ENCODE results near the gene PPP2R2D. TPM values are rescaled to one million over a fixed set of nuclear protein-coding genes. Genes with fewer than 3 reads are reported as not detected.

Gene PPP2R2D
- total RNA-seq, 6 experiments from 2014 or later = 10.9 to 16.6 (median 14.3) TPM

DNA sequence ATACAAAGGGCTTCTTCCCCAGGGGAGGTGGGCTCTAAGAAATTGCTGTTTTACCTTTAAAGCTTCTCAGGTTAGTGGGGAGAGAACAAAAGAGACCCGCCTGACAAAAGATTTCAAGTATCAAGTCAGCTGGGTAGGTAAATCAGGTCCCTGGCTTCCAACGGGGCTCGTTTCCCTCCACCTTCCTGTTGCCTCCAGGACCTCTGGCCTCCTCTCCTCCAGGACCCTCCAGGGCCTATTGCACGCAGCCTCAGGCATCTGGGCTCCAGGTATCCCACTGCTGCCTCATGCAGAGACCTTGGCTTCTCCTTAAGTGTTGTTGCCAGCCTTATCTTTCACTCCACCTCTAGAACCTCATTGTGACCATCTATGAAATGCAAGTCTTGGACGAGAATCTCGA, 78.0 kb downstream of the PPP2R2D start:
- no peaks in the 10 kb centered on the region for H3K9me3 ChIP-seq
- peaks cover 0 to 26% (median 9%) of the 10 kb centered on the region in 4 donors for H3K4me1 ChIP-seq
- intact Hi-C loops (cut with DNase I) = no loop called here
- peak overlapping the region in 1 of 3 donors; percentile 90 for H3K27ac ChIP-seq
- ATAC-seq (no peak), DNase-seq (no peak)
- no peak overlapping the region for H3K4me3 ChIP-seq
- no peaks in the 10 kb centered on the region for H3K36me3 ChIP-seq
- no peaks in the 10 kb centered on the region for H3K27me3 ChIP-seq
- WGBS (ENCODE audit: insufficient coverage, low coverage, low lambda C conversion rate, missing lambda C conversion rate) = 63% methylated on average over 5 of the region's 6 CpGs
- TF ChIP-seq POLR2A (IDR thresholded peaks at IDR 0.05) = no peak
- TF ChIP-seq, protein P1, sequence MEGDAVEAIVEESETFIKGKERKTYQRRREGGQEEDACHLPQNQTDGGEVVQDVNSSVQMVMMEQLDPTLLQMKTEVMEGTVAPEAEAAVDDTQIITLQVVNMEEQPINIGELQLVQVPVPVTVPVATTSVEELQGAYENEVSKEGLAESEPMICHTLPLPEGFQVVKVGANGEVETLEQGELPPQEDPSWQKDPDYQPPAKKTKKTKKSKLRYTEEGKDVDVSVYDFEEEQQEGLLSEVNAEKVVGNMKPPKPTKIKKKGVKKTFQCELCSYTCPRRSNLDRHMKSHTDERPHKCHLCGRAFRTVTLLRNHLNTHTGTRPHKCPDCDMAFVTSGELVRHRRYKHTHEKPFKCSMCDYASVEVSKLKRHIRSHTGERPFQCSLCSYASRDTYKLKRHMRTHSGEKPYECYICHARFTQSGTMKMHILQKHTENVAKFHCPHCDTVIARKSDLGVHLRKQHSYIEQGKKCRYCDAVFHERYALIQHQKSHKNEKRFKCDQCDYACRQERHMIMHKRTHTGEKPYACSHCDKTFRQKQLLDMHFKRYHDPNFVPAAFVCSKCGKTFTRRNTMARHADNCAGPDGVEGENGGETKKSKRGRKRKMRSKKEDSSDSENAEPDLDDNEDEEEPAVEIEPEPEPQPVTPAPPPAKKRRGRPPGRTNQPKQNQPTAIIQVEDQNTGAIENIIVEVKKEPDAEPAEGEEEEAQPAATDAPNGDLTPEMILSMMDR (IDR thresholded peaks at IDR 0.05) = no peak

DNA sequence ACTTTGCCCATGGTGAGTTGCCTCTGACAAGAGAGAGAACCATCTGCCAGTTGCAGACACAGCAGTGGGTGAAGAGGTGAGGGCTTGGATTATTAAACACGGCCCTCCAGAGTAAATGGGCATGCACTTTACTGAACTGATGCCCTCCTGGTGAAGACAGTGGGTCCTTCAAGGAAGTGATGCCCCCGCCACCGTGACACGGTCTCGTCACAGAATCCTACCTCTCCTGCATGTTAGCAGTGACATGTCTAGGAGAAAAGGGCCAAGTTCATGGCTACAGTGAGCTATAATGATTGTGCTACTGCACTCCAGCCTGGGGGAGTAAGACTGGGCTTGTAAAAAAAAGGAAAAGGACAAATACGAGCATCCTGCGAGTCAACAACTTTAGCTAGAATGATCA, 78.5 kb downstream of the PPP2R2D start:
- intact Hi-C loops (cut with DNase I) = no loop called here
- H3K36me3 ChIP-seq = no peaks in the 10 kb centered on the region

DNA sequence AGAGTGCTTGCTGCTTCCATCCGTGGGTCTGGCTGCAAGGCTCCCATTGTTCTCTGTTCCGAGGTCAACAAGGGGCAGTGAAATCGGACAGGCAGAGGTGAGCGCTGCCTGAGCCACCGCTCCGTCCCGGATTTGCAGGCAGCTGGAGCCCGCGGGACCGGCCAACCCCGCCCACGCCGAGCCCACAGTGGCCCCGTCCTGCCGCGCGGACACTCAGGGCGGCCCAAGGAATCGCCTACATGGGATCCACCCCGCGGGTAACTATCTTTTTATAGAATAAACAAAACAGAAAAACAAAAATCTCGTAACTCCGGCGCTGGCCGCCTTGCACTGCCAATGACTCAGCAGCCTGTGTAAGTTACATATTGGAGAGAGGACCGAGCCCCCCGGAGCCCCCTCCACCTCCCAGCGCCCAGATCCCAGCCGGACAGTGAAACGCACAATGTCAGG, 79.0 kb downstream of the PPP2R2D start:
- Histone ChIP-seq H3K27ac (peak overlapping the region; percentile 42 to 90 (median 78)), H3K36me3 (no peaks in the 10 kb centered on the region), H3K27me3 (no peaks in the 10 kb centered on the region), H3K4me3 (peak overlapping the region; percentile 86 to 99 (median 97)), H3K9me3 (no peaks in the 10 kb centered on the region), H3K4me1 (peaks cover 0 to 26% (median 9%) of the 10 kb centered on the region in 4 donors)
- intact Hi-C loops (cut with DNase I) = no loop called here
- TF ChIP-seq, protein P1 (IDR thresholded peaks at IDR 0.05) = no peak
- no peak for TF ChIP-seq POLR2A (IDR thresholded peaks at IDR 0.05)
- DNase-seq (peak; percentile 67 to 78 (median 67)), ATAC-seq (peak; percentile 46 to 58 (median 52))
- WGBS (ENCODE audit: insufficient coverage, low coverage, low lambda C conversion rate, missing lambda C conversion rate) = 11% methylated on average over 20 of the region's 30 CpGs

More for the DNA sequence above, 78.5 kb downstream of the PPP2R2D start:
- 58% methylated on average over 7 of the region's 7 CpGs for WGBS (ENCODE audit: insufficient coverage, low coverage, low lambda C conversion rate, missing lambda C conversion rate)
- TF ChIP-seq, protein P1 (IDR thresholded peaks at IDR 0.05) = no peak
- TF ChIP-seq POLR2A (IDR thresholded peaks at IDR 0.05) = no peak
- ATAC-seq (no peak), DNase-seq (no peak)
- Histone ChIP-seq H3K4me3 (peak overlapping the region; percentile 86 to 99 (median 97)), H3K4me1 (peaks cover 0 to 26% (median 9%) of the 10 kb centered on the region in 4 donors), H3K27ac (peak overlapping the region in 2 of 3 donors; percentile 42 to 90), H3K27me3 (no peaks in the 10 kb centered on the region), H3K9me3 (no peaks in the 10 kb centered on the region)

DNA sequence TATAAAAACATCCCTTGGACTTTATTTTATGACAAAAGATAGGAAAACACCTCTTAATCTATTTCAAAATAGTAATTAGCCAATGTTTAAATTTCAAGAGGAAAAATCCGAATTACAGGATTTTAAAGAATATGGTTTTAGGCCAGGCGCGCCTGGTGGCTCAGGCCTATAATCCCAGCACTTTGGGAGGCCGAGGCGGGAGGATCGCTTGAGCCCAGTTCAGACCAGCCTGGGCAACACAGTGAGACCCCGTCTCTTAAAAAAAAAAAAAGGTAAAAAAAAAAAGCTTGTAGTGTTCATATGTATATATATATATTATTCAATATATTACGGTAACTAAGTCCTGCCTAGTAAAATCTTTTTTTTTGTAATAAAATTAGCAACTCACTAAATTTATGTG, 79.5 kb downstream of the PPP2R2D start:
- 28% methylated on average over 8 of the region's 8 CpGs for WGBS (ENCODE audit: insufficient coverage, low coverage, low lambda C conversion rate, missing lambda C conversion rate)
- intact Hi-C loops (cut with DNase I) = no loop called here
- Histone ChIP-seq H3K4me3 (peak overlapping the region; percentile 86 to 99 (median 97)), H3K36me3 (no peaks in the 10 kb centered on the region), H3K27me3 (no peaks in the 10 kb centered on the region), H3K4me1 (peaks cover 0 to 26% (median 9%) of the 10 kb centered on the region in 4 donors), H3K27ac (peak overlapping the region; percentile 78 to 90 (median 84)), H3K9me3 (no peaks in the 10 kb centered on the region)
- TF ChIP-seq, protein P1 (IDR thresholded peaks at IDR 0.05) = no peak
- TF ChIP-seq POLR2A (IDR thresholded peaks at IDR 0.05) = no peak
- DNase-seq = no peak
- ATAC-seq = no peak

All from right lobe of liver (tissue), 6 donors.